GM10266 (cell line): ENCODE measurements around the gene DENND1A.

Source experiments
- DNase-seq: peaks from one replicate; pipeline ENCODE4 v3.0.0; 2012; ENCODE audit errors: extremely low spot score
- TF ChIP-seq, protein P1 (sequence below): IDR thresholded peaks from 2 replicates; pipeline ENCODE4 v1.5.1; 2012; ENCODE audit warnings: mild to moderate bottlenecking, low read depth; ENCODE audit not compliant: control insufficient read depth, insufficient read depth; ENCODE audit errors: missing control alignments

The DENND1A gene

DNA sequence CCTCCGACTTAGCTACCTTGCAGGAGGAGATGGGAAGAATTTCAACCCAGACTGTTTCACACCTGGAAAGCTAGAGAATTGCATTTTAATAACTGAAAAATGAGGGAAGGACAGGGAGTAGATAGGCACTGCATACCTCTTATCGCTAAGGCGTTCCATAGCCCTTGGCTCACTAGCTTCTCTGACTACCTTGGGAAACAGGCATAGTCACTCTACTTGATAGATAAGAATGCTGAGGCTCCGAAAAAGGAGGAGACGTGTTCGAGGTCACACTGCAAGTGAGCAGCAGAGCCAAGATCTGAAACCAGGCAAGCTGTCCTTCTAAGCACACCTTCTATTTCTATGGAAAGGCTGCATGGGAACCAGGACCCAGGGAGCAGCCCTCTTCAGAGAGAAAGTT is 405.1 kb downstream of the DENND1A start:
- TF ChIP-seq, protein P1, sequence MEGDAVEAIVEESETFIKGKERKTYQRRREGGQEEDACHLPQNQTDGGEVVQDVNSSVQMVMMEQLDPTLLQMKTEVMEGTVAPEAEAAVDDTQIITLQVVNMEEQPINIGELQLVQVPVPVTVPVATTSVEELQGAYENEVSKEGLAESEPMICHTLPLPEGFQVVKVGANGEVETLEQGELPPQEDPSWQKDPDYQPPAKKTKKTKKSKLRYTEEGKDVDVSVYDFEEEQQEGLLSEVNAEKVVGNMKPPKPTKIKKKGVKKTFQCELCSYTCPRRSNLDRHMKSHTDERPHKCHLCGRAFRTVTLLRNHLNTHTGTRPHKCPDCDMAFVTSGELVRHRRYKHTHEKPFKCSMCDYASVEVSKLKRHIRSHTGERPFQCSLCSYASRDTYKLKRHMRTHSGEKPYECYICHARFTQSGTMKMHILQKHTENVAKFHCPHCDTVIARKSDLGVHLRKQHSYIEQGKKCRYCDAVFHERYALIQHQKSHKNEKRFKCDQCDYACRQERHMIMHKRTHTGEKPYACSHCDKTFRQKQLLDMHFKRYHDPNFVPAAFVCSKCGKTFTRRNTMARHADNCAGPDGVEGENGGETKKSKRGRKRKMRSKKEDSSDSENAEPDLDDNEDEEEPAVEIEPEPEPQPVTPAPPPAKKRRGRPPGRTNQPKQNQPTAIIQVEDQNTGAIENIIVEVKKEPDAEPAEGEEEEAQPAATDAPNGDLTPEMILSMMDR, result no peak
- no peak for DNase-seq

DNA sequence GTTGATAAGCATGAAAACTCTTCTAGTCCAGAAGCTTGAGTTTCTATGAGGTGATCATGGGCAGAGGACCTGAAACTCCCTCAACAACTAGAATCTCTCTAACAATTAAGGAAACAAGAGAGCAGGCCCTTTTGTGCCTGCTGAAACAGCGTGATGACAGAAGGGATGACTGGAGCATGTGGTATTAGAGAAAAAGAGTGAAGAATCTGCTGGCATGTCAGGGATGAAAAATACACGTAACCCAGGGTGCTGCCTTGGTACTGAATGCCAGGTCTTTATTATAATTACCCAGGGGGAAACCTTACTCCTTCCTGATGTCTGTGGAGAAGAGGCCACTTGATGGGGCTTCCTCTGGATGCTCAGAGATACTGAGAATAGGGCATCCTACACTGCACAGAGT is 406.1 kb downstream of the DENND1A start:
- no peak for DNase-seq
- TF ChIP-seq, protein P1, result no peak

DNA sequence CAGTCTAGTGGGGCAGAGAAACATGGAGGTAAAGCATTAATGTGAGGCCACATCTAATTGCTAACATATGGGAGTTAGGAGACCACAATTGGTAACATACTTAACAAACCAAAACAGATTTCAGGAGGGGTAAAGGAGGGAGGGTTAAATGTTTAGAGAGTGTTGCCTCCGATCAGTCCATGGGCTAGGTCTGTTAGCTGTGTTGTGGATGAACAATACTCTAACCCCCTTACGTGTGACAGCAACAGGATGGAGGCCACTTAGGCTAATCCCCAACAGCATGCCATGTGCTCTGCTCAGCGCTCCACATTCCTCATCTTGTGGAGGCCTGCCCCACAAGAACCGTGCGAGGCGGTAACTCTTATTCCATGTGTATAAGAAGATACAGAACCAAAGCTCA is 406.9 kb downstream of the DENND1A start:
- DNase-seq, result no peak
- TF ChIP-seq, protein P1, result no peak

DNA sequence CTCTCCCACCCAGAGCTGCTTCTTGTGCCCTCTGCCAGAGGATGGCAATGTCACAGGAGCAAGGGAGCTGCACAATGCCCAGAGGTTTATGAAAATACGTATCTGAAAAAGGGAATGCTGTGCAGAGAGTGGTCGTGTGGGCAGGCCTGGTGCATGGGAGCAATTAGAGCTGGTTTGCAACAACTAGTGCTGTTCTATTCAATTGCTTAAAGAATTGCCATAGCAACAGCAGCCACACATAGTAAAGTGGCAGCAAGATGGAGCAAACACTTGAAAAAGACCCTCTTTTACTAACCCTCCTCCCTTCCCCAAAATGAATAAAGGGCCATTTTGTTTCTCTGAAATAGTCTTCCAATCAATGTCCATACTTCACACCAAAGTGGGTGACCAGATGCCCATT is 407.7 kb downstream of the DENND1A start:
- TF ChIP-seq, protein P1, result no peak

DNA sequence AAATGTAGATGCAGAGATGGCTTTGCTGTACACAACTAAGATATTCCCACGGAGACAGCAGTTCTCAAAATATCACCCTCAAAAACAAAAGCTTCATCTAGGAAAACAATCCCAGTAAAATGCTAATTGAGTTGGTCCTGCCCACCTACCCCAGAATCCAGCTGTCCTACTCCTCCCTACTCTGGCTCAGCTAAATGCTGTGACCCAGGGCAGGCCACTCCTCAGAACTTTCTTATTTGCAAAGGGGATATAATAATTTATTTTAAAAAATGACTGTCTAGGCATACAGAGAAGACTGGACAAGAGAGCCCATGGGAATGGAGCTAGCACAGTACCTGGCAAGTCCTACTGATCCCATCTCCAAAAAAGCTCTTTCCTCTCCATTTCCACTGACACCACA is 411.6 kb downstream of the DENND1A start:
- TF ChIP-seq, protein P1, result no peak
- no peak for DNase-seq

More for the DNA sequence above, 407.7 kb downstream of the DENND1A start:
- DNase-seq, result no peak

DNA sequence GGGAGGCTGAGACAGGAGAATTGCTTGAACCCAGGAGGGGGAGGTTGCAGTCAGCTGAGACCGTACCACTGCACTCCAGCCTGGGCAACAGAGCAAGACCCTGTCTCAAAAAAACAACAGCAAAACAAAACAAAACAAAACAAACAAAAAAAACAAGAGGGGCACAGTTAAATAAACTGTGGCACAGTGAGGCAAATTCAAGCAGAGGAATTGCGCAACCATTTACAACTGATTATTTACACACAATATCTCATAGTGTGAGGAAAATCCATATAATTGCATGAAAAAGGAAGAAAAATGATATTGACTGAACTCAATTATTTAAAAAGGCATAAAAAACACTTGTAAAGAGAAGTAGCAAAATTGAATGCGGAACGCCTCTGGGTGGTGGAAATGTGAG is 412.4 kb downstream of the DENND1A start:
- DNase-seq, result no peak
- TF ChIP-seq, protein P1, result no peak

DNA sequence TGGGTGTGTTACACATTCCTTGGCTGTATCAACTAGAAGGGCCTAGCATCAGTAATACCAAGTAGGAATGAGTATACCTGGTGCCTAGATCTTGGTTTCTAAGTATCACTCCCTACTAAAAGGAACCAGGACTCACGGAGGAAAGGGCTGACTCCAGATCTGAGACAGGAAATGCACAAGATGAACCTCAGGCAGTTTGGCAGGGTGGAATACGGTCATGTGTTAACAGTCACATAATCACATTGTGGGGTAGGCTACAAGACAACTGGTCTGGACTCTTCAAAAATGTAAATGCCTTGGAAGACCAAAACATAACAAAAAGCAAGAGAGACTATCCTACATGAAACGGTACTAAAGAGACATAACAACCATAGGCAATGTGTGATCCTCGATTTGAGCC is 415.2 kb downstream of the DENND1A start:
- TF ChIP-seq, protein P1, result no peak
- no peak for DNase-seq
